GM12878 (cell line): ENCODE measurements around the gene TOP2A. TPM values are rescaled to one million over a fixed set of nuclear protein-coding genes. Genes with fewer than 3 reads are reported as not detected.
A peak's percentile ranks its signal among the peaks of the same experiment; 100 is the strongest.

Experiments used
- ATAC-seq: fragments of 200-7000 bp; cut with Tn5 transposase; 3 replicates; pipeline ENCODE4 v1.9.1; 2020; ENCODE audit warnings: mild to moderate bottlenecking, moderate library complexity
- BruUV-seq: library from RNA; stranded (reverse); fragments of 400-500 nt; replicated peaks from 2 replicates; lab custom pipeline; 2021; lab: Mats Ljungman, UMichigan
- CTCF ChIA-PET: fragments of 300-600 bp; sonication (Branson Sonifier 250); formaldehyde crosslinking; extraction: SDS; loops from one replicate; lab custom pipeline; 2021; ENCODE audit warnings: inconsistent platforms; lab: Yijun Ruan, JAX
- POLR2A ChIA-PET: fragments of 350-600 bp; formaldehyde crosslinking; extraction: SDS; loops from one replicate; lab custom pipeline; 2021; ENCODE audit warnings: inconsistent platforms; lab: Charles Lee
- RAD21 ChIA-PET: fragments of 300-600 bp; sonication (Branson Sonifier 250); formaldehyde crosslinking; loops from one replicate; lab custom pipeline; 2023; ENCODE audit warnings: antibody characterized with exemption; ENCODE audit not compliant: unreplicated experiment; lab: Charles Lee
- SMC1A ChIA-PET: fragments of 300-600 bp; sonication (Branson Sonifier 250); formaldehyde crosslinking; loops from one replicate; lab custom pipeline; 2023; ENCODE audit not compliant: unreplicated experiment, uncharacterized antibody; lab: Charles Lee
- DNase-seq: peaks from one replicate; pipeline ENCODE4 v3.0.0-alpha.2; 2011; ENCODE audit warnings: low read depth, low spot score
- FAIRE-seq: peaks from 3 replicates; lab custom pipeline; 2011; peaks lifted over from hg19 to GRCh38; lab: Jason Lieb, UNC
- H2AFZ ChIP-seq: 2 replicates; pipeline ENCODE4 v1.6.0; 2011; ENCODE audit warnings: low read depth, low read length, control low read depth; ENCODE audit not compliant: control insufficient read depth
- H3K27ac ChIP-seq: 2 replicates; pipeline ENCODE4 v1.5.1; 2011; ENCODE audit warnings: control low read depth; ENCODE audit not compliant: control insufficient read depth, insufficient read depth
- H3K27me3 ChIP-seq, 2 experiments: replicated peaks in 1 of 2; 2 replicates each; pipeline versions ENCODE4 v1.6.0 to v1.6.1; 2011; ENCODE audit warnings: low read length in 1 of 2; ENCODE audit not compliant: control insufficient read depth in 2 of 2, insufficient read depth in 2 of 2
- H3K36me3 ChIP-seq, 2 experiments: 2 replicates each; pipeline ENCODE4 v1.5.1; 2011; ENCODE audit warnings: low read length in 1 of 2; ENCODE audit not compliant: control insufficient read depth in 2 of 2, insufficient read depth in 2 of 2
- H3K4me1 ChIP-seq: 2 replicates; pipeline ENCODE4 v1.6.1; 2011; ENCODE audit warnings: mild to moderate bottlenecking, low read length, moderate library complexity, mixed read lengths; ENCODE audit not compliant: control insufficient read depth, insufficient read depth
- H3K4me2 ChIP-seq: 2 replicates; pipeline ENCODE4 v1.6.0; 2011; ENCODE audit warnings: control low read depth; ENCODE audit not compliant: control insufficient read depth, insufficient read depth
- H3K4me3 ChIP-seq: fragments of 200-600 bp; sonication (generic); 2 replicates; pipeline ENCODE4 v1.5.1; 2016
- H3K79me2 ChIP-seq: 2 replicates; pipeline ENCODE4 v1.6.0; 2011; ENCODE audit warnings: low read length; ENCODE audit not compliant: control insufficient read depth, insufficient read depth
- H3K9ac ChIP-seq: 2 replicates; pipeline ENCODE4 v1.8.0; 2011; ENCODE audit warnings: low read length, control low read depth, mixed read lengths; ENCODE audit not compliant: control insufficient read depth, insufficient read depth
- H3K9me3 ChIP-seq: replicated peaks from 3 replicates; pipeline ENCODE4 v1.5.1; 2011; ENCODE audit warnings: mild to moderate bottlenecking, low read length; ENCODE audit not compliant: control insufficient read depth, insufficient read depth
- H4K20me1 ChIP-seq: 2 replicates; pipeline ENCODE4 v1.6.0; 2011; ENCODE audit not compliant: control insufficient read depth, insufficient read depth
- ATF2 ChIP-seq: IDR thresholded peaks from 2 replicates; pipeline ENCODE4 v1.6.1; 2012; ENCODE audit warnings: low read length, inconsistent platforms
- BACH1 ChIP-seq: fragments of 450-650 bp; IDR thresholded peaks from 2 replicates; pipeline ENCODE4 v1.6.1; 2017; ENCODE audit warnings: mild to moderate bottlenecking, borderline replicate concordance
- BMI1 ChIP-seq: fragments of 450-650 bp; IDR thresholded peaks from 2 replicates; pipeline ENCODE4 v1.6.1; 2016; ENCODE audit warnings: mild to moderate bottlenecking, moderate library complexity, borderline replicate concordance
- EED ChIP-seq: sonication (generic); IDR thresholded peaks from 2 replicates; pipeline ENCODE4 v1.6.1; 2016; ENCODE audit warnings: antibody characterized with exemption, low read depth
- GATAD2B ChIP-seq: fragments of 450-650 bp; conservative IDR thresholded peaks from 2 replicates; pipeline ENCODE4 v1.6.1; 2017; ENCODE audit warnings: low read depth, mild to moderate bottlenecking, moderate library complexity
- KLF5 ChIP-seq: fragments of 450-650 bp; IDR thresholded peaks from 2 replicates; pipeline ENCODE4 v1.6.1; 2014; ENCODE audit warnings: mild to moderate bottlenecking; ENCODE audit not compliant: partially characterized antibody
- MLLT1 ChIP-seq: fragments of 450-650 bp; IDR thresholded peaks from 2 replicates; pipeline ENCODE4 v1.6.1; 2016; ENCODE audit warnings: mild to moderate bottlenecking
- MXI1 ChIP-seq: fragments of 150-350 bp; IDR thresholded peaks from 2 replicates; pipeline ENCODE4 v1.6.1; 2011; ENCODE audit warnings: low read depth, mild to moderate bottlenecking, inconsistent platforms, low read length, improper control_type of control experiment
- NKRF ChIP-seq: fragments of 450-650 bp; conservative IDR thresholded peaks from 2 replicates; pipeline ENCODE4 v1.6.1; 2017; ENCODE audit warnings: mild to moderate bottlenecking, moderate library complexity
- SREBF2 ChIP-seq: IDR thresholded peaks from 2 replicates; pipeline ENCODE4 v1.6.1; 2012; ENCODE audit warnings: mild to moderate bottlenecking, low read length
- SUZ12 ChIP-seq: fragments of 200-600 bp; sonication (generic); IDR thresholded peaks from one replicate; pipeline ENCODE4 v1.6.1; 2018; ENCODE audit warnings: antibody characterized with exemption, mild to moderate bottlenecking; ENCODE audit not compliant: unreplicated experiment
- TAF1 ChIP-seq: IDR thresholded peaks from 2 replicates; pipeline ENCODE4 v1.6.1; 2011; ENCODE audit warnings: mild to moderate bottlenecking, low read depth, low read length, borderline replicate concordance
- WGBS: methylation state at CpG from one replicate; pipeline ENCODE4 v1.1.6; 2016; ENCODE audit warnings: low lambda C conversion rate; ENCODE audit not compliant: insufficient replicate concordance, insufficient coverage; ENCODE audit errors: missing lambda C conversion rate; 5-methylcytosine and 5-hydroxymethylcytosine counted together
- in situ Hi-C: fragments of 300-500 bp; cut with MboI; formaldehyde crosslinking; loops from 9 replicates; pipeline ENCODE4 v1.14.3; 2018; ENCODE audit warnings: mixed read lengths
- intact Hi-C: fragments of 100-400 bp; cut with micrococcal nuclease; formaldehyde crosslinking; loops from one replicate; pipeline ENCODE4 v1.14.2; 2022; ENCODE audit not compliant: unreplicated experiment
- polyA plus RNA-seq, 11 experiments: library from polyadenylated mRNA; depleted of rRNA in 4 of 11; unstranded in 6 of 11; stranded (reverse) in 5 of 11; fragments of >200 nt; fragmentation: Nextera tagmentation in 4 of 11; fragmentation: Illumina TruSeq in 1 of 11; extraction: Ambion mirVana in 4 of 11; extraction: Trizol in 1 of 11; gene quantifications; 1 replicate in 1 of 11; 2 replicates in 10 of 11; pipeline versions ENCODE4 v1.2.1 to v1.2.3, GENCODE V29; 2011 to 2016; ENCODE audit warnings: inconsistent platforms in 2 of 11, missing spikeins in 2 of 11, low read depth in 1 of 11
- total RNA-seq, 4 experiments: library from RNA; depleted of rRNA in 3 of 4; stranded (reverse); fragments of >200 nt in 3 of 4; fragmentation: Illumina TruSeq in 1 of 4; extraction: Trizol in 1 of 4; gene quantifications; 2 replicates each; pipeline versions ENCODE4 v1.2.1 to v1.2.3, GENCODE V29; 2013 to 2021

The TOP2A gene
- total and polyA plus RNA-seq, 10 of the 15 experiments (the other 5 are each of a cell fraction or from before 2014, with no cell fraction given) = 117 to 275 (median 232) TPM

GRCh38 chr17:40418428-40418706 is 671 bp upstream of the TOP2A start:
- H3K4me2 ChIP-seq = peak overlapping the region; percentile 60
- FAIRE-seq (no peak), ATAC-seq (no peak), DNase-seq (no peak)
- CTCF ChIA-PET = interaction anchor here (0.6 to 4.5 kb wide), 29 partner anchors 8 to 279 kb away, joined by 3 to 86 read pairs (median 5); partner anchors contain the start of genes CASC3, IGFBP4 and WIPF2
- TF ChIP-seq BACH1 (no peak), EED (no peak), NKRF (0 out of 2 replicates have a peak, but pooled peaks have one; percentile 12), TAF1 (no peak), MXI1 (no peak), BMI1 (no peak), ATF2 (no peak), MLLT1 (peak; percentile 96), SREBF2 (no peak), SUZ12 (no peak), GATAD2B (0 out of 2 replicates have a peak, but pooled peaks have one; percentile 11), KLF5 (no peak)
- H3K9ac ChIP-seq = 0 out of 2 replicates have a peak overlapping the region, but pooled peaks have one; percentile 17
- in situ Hi-C loops (no loop called here), intact Hi-C loops (loop anchor here (10.0 kb wide), 1 partner anchor 104 kb away; no protein-coding TSS in a partner anchor)
- peaks cover 0 to 3% of the 10 kb centered on the region in 2 experiments; a peak in 1 of 4 replicates for H3K36me3 ChIP-seq
- 73% methylated on average over 16 of the region's 16 CpGs for WGBS
- no TSS peak for BruUV-seq
- no peaks in the 10 kb centered on the region; the same call in 1 of the 2 replicates for H3K4me1 ChIP-seq
- peak overlapping the region; percentile 96 for H2AFZ ChIP-seq
- SMC1A ChIA-PET = interaction anchor here (0.6 to 10.1 kb wide), 20 partner anchors 8 to 1245 kb away, joined by 3 to 106 read pairs (median 4); no protein-coding TSS in a partner anchor
- peaks cover 30% of the 10 kb centered on the region for H3K79me2 ChIP-seq
- no peaks in the 10 kb centered on the region for H4K20me1 ChIP-seq
- RAD21 ChIA-PET = interaction anchor here (0.7 to 4.8 kb wide), 22 partner anchors 8 to 1244 kb away, joined by 3 to 88 read pairs (median 4); partner anchors contain the start of gene IGFBP4
- H3K9me3 ChIP-seq = no peaks in the 10 kb centered on the region
- H3K27me3 ChIP-seq = no peaks in the 10 kb centered on the region; a peak in 1 of 4 replicates
- peak overlapping the region; percentile 55; the same call in 1 of the 2 replicates for H3K27ac ChIP-seq
- peak overlapping the region; percentile 73 for H3K4me3 ChIP-seq
- POLR2A ChIA-PET = interaction anchor here (0.6 to 3.8 kb wide), 13 partner anchors 7 to 401 kb away, joined by 3 to 21 read pairs (median 4); no protein-coding TSS in a partner anchor
